NCI-H2029 (cell line): ENCODE data around the gene MYADM.
A peak's percentile ranks its signal among the peaks of the same experiment; 100 is the strongest.
"Not testable (repeated sequence)": the region's sequence is repeated elsewhere in the genome, so short reads cannot be mapped to it uniquely, and the experiment has no call there.

ENCODE experiments used
- DNase-seq: peaks from one replicate; lab custom pipeline; 2025; lab: John Stamatoyannopoulos, UW

MYADM gene, protein sequence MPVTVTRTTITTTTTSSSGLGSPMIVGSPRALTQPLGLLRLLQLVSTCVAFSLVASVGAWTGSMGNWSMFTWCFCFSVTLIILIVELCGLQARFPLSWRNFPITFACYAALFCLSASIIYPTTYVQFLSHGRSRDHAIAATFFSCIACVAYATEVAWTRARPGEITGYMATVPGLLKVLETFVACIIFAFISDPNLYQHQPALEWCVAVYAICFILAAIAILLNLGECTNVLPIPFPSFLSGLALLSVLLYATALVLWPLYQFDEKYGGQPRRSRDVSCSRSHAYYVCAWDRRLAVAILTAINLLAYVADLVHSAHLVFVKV

DNA sequence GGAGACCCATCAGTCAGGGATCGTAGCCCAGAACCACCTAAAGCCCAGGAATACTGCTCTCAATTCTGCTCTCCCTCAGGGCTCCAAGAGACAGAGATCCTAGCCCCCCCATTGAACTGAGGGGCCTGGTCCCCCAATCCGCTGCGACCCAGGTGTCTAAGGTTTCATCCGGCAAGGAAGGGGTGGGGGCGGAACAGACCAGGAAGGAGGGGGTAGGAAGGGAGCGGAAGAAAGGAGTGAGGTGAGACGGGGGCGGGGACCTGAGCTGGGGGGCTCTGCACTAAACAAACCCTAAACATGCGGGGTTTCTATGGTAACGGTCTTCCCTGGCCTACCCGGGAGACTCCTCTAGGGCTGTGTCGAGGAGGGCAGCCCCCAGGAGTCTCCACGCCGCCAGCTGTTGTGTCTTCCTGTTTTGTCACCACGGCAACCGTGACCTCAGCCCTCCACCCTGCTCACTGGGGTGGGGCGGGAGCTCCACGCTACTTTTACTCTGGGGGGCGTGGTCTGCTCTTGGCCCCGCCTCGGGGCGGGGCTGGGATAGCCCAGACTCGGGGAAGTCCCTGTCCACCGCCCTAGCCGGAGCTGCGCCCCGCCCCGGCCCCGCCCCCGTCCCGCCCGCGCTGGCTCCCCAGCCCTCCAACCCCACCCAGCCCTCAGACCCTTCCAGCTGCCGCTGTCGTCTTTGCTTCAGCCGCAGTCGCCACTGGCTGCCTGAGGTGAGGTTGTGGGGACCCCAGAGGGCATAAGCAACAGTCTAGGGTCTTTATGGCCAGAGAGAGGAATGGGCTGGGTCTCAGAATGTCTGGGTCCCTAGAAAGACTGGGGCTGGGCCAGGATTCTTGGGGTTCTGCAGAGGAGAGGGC lies at the start of gene MYADM:
Gene MYADM (plus strand): TSS at position 659 of the 866 bp plus-strand sequence. CDS start 5,647 bp downstream, outside the sequence.
- DNase-seq: peak; percentile 92

DNA sequence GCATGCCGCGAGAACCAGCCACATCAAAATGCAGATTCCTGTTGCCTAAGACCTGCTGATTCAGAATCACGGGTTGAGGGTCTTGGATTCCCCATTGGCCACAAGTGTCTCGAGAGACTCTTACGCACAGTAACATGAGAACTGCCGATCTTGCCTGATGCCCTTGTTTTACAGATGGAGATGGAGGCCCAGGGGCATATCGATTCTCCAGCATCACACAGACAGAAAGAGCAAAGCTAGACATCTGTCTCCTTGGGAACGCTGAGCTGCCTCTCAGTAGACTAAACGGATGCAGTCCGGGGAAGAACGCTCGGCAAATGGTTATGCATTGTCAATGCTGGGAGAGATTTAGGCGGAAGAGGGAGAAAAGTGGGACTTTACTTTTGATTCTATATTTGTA lies 48.9 kb upstream of the MYADM start:
- DNase-seq: no peak

DNA sequence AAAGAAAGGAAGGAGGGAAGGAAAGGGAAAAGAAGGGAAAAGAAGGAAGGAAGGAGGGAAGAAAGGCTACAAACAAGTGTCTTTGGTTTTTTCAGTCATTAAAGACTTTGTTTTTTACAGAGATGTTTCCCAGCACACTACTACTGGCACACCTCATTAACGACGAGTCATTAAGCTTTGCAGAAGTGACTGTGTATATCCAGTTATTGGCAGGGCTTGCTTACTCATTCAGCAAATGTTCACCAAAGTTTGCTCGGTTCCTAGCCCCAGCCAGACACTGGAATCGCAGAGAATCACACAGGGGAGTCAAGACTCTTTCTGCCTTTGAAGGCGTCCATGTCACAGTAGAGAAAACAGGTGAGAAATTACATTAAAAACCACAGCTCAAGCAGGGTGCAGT lies 47.8 kb upstream of the MYADM start:
- DNase-seq: no peak

- no peak for DNase-seq
These were observed 44.1 kb upstream of the MYADM start for GRCh38 chr19:53823380-53824120.

DNA sequence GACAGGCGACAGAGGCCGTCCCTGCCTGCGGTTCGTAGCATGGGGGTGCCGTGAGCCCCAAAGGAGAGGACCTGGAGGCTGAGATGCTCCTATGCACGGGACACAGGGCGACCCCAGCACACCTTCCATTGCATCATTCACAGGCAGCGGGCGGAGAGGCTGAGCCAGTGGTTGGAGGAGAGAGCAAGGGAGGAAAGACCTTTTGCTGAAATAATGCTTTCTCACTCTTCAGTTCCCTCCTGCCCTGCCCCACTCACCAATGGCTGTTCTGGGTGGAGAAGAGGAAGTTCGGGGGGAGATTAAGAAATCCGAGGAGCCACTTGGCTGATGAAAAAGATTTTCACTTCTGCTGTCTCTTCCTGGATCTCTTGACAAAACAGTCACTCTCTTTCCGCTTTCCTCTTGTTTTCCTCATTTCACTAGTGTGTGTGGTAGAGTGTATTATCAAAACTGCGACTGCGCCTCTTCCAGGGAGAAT lies 43.5 kb upstream of the MYADM start, which contains the start of gene NLRP12:
Gene NLRP12 (minus strand): TSS at position 181 of the 478 bp plus-strand sequence. CDS start 140 bp downstream, at position 41.
- DNase-seq: no peak

DNA sequence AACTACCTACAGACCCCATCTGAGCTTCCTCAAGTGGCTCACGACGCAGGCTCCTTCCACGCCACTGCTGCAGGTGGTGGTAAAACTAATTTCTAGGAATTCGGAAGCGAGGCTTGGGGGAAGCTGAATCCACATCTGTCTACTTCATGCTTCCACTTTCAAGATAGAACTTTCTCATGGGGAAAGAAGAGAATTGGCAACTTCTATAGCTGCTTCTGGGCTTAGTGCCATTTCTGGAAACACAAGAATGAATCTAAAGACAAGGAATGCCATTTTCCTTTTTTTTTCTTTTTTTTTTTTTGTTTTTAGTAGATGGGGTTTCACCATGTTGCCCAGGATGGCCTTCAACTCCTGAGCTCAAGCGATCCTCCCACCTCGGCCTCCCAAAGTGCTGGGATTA lies 40.8 kb upstream of the MYADM start:
- no peak for DNase-seq

DNA sequence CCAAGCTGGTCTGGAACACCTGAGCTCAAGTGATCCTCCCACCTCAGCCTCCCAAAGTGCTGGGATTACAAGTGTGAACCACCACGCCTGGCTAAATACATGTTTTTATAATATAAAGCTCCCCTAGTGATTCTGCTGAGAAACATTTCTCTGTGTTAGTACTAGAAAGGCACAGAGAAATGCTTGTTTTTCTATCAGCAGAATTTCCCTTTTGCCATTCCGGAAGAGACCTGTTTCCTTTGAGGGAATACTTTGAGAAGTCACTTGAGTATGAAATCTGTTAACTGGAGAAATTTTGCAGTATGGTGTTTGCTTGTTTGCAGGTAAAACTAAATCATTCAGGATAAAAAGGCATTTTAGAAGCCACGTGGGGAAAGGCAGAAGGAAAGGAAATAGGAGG lies 39.2 kb upstream of the MYADM start:
- no peak for DNase-seq

DNA sequence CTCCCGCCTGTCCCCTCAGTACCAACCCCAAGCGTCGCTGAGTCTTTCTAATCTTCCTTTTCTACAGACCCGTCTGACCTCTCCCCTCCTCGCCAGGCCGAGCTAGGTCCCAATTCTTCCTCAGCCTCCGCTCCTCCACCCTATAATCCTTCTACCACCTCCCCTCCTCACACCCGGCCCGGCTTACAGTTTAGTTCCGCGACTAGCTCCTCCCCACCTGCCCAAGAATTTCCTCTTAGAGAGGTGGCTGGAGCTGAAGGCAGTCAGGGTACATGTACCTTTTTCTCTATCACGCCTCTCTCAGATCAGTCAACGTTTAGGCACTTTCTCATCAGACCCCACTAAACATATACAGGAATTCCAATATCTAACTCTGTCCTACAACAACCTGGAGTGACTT lies 34.8 kb upstream of the MYADM start:
- DNase-seq: not testable (repeated sequence)

- DNase-seq: not testable (repeated sequence)
These were observed 29.2 kb upstream of the MYADM start for GRCh38 chr19:53838446-53838845.

DNA sequence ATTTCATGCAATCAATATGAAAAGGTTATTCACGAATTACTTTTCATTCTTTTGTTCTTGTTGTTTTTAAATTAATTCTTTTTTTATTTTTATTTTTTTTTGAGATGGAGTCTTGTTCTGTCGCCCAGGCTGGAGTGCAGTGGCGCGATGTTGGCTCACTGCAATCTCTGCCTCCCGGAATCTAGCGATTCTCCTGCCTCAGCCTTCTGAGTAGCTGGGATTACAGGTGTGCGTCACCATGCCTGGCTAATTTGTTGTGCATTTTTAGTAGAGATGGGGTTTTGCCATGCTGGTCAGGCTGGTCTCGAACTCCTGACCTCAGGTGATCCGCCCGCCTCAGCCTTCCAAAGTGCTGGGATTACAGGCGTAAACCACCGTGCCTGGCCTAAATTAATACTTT lies 27.4 kb upstream of the MYADM start:
- not testable (repeated sequence) for DNase-seq

GRCh38 chr19:53840914-53841313 lies 26.8 kb upstream of the MYADM start:
- DNase-seq: not testable (repeated sequence)

- no peak for DNase-seq
These were observed 22.8 kb upstream of the MYADM start for GRCh38 chr19:53844849-53845246.

GRCh38 chr19:53847555-53847954 lies 20.1 kb upstream of the MYADM start:
- no peak for DNase-seq

DNA sequence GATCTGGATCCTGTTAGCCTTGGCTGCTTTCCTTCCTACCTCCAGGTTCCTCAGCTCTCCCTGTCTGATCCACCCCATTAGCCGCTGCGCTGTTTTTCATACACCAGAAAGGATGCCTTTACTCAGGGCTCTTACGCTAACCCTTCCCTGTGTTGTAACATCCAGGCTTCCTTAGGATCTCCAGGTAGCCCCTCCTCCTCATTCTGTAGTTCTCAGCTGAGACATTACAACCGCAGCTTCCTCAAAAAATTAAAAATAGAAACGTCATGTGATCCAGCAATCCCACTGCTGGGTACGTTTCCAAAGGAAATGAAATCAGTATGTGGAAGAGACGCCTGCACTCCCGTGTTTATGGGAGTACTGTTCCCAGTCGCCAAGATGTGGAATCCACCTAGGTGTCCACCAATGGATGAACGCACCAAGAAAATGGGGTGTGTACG lies 18.4 kb upstream of the MYADM start:
- DNase-seq: no peak

DNA sequence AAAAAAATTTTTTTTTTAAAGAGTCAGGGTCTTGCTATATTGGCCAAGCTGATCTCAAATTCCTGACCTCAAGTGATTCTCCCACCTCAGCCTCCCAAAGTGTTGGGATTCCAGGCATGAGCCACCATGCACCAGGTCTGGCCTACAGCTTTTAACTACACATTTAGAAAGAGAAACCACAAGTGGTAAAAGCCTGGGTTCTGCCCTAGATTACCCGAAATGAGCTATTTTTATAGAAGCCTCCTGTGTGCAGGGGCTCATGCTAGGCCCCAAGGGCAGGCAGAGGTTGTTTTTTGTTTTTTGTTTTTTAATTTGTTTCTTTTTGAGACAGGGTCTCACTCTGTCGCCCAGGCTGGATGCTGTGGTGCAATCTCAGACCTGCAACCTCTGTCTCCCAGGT lies 14.0 kb upstream of the MYADM start:
- no peak for DNase-seq

GRCh38 chr19:53864308-53864836 lies 3.3 kb upstream of the MYADM start:
- DNase-seq: peak; percentile 56

DNA sequence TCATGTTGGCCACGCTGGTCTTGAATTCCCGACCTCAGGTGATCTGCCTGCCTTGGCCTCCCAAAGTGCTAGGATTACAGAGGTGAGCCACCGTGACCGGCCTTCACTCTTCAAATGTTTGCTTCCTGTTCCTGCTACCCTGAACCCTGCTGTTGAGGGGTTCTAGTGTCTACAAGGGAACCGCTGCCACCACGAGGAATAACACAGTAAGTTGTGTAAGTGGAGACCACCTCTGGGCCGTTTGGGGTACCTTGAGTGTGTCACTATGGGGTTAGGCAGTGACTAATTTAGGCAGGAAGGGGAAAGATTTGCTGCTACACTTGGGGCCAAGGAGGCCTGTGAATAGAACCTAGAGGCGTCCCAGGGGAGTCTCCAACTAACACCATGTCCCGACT lies 2.2 kb upstream of the MYADM start:
- DNase-seq: no peak

DNA sequence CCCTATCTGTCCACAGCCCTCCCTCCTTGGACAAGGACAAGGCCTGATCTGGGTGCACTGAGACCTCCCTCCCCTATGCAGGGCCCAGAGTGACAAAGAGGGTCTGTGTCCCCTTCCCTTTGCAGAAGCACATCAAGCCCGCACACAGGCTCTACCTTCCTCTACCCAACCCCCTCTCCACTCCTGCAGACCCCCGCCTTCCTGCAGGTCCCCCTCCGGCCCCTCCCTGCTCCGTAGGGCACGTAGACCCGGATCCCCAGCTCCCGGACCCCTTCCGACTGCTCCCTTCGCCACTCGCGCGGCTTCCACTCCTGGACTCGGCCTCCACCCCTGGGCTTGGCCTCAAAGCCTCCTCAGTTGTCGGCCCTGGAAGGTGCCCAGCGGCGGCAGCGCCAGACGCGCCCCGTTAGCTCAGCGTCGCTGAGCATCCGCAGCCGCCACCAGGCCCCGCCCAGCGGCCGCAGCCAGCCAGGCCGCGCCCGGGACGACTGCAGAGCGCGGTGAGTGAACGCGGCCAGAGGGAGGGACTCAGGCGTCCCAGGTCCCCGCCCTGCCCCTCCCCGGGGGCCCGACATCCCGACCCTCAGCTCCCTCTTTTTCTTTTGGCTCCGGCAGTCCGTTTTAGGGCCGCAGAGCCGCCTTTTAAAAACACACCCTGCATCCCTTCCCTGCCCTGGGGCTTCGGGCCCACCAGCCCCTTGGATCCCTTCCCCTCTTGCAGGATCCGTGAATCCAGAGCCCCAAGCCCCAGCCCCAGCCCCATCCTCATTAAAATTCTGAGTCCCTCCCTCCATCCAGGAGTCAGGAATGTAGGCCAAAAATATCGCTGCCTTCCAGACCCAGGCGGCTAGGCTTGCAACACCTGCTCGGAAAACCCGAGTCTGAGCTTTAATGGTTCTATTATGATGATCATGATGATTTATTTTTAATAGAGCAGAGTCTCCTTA lies 1.5 kb upstream of the MYADM start:
- no peak for DNase-seq

DNA sequence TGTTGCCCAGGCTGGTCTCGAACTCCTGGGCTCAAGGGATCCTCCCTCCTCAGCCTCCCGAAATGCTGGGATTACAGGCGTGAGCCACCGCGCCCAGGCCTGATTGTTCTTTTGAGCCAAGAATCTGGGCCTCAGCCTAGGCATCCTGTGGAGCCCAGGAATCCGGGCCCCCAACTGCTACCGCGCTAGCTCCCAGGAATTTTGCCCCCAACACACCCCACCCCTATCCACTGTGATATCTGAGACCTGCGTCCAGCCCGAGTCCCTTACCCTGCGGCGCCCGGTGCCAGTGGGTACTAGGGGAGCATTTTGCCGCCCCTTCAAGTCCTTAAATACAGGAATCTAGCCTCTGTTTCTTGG lies 838 bp upstream of the MYADM start:
- DNase-seq: no peak

DNA sequence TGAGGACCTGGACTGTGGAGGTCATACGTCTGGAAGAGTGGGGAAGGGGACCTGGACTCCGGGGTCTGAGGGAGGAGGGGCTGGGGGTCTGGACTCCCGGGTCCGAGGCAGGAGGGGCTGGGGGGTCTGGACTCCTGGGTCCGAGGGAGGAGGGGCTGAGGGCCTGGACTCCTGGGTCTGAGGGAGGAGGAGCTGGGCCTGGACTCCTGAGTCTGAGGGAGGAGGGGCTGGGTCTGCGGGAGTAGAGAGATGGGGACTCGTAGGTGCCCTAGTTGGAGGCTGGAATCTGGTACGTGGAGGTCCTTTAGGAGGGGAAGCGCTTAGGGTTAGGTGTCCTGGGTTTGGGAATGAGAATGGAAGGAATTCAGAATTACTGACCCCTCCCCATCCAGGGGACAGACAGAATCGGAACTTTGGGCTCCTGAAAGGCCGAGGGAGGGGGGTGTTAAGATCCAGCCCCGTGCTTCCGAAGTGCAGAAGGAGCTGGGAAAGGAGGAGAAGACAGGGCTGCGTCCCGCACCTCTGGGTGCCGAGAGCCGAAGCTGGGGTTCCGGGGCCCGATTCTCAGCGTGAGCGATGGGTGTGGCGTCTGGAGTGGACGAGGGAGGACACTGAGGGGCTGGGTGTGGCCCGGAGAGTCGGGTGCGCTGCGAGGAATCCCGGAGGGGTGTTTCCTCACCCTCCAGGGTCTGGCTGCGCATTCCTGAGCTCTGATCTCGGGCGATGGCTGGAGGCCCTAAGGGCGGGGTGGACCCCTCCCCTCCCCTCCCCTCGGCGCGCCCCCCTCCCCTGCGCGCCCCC lies 608 bp downstream of the MYADM start:
- DNase-seq: peak; percentile 21
